NK-92 treated with Interleukin-12 subunit alpha and Interleukin-12 subunit beta, amount 100 ng/mL, for 24 hours (cell line): ENCODE results near the gene CRTC1.

ENCODE experiments used
- DNase-seq: peaks from one replicate; lab custom pipeline; 2025; lab: John Stamatoyannopoulos, UW

CRTC1 gene

GRCh38 chr19:18700501-18701249, 17.2 kb downstream of the CRTC1 start:
- no peak for DNase-seq

- DNase-seq: no peak
These were observed 17.7 kb downstream of the CRTC1 start for GRCh38 chr19:18701250-18701608.

GRCh38 chr19:18704054-18704453, 20.6 kb downstream of the CRTC1 start:
- DNase-seq: no peak

- DNase-seq: no peak
These were observed 21.5 kb downstream of the CRTC1 start for GRCh38 chr19:18704971-18705370.

- DNase-seq: no peak
These were observed 25.2 kb downstream of the CRTC1 start for GRCh38 chr19:18708452-18709231.

GRCh38 chr19:18709546-18709945, 26.1 kb downstream of the CRTC1 start:
- DNase-seq: no peak

GRCh38 chr19:18710186-18710585, 26.7 kb downstream of the CRTC1 start:
- no peak for DNase-seq

GRCh38 chr19:18710996-18711751, 27.7 kb downstream of the CRTC1 start:
- DNase-seq: no peak

GRCh38 chr19:18711893-18712292, 28.4 kb downstream of the CRTC1 start:
- DNase-seq: no peak

- DNase-seq: no peak
These were observed 29.5 kb downstream of the CRTC1 start for GRCh38 chr19:18712981-18713380.

GRCh38 chr19:18713550-18714117, 30.2 kb downstream of the CRTC1 start:
- DNase-seq: no peak

GRCh38 chr19:18715416-18715815, 31.9 kb downstream of the CRTC1 start:
- no peak for DNase-seq

- DNase-seq: no peak
These were observed 33.4 kb downstream of the CRTC1 start for GRCh38 chr19:18716857-18717256.

GRCh38 chr19:18717601-18718000, 34.1 kb downstream of the CRTC1 start:
- DNase-seq: no peak

- DNase-seq: no peak
These were observed 34.6 kb downstream of the CRTC1 start for GRCh38 chr19:18718015-18718526.

- DNase-seq: no peak
These were observed 35.5 kb downstream of the CRTC1 start for GRCh38 chr19:18718846-18719458.

GRCh38 chr19:18719541-18719940, 36.1 kb downstream of the CRTC1 start:
- no peak for DNase-seq

GRCh38 chr19:18723871-18724377, 40.4 kb downstream of the CRTC1 start:
- no peak for DNase-seq

- DNase-seq: no peak
These were observed 42.6 kb downstream of the CRTC1 start for GRCh38 chr19:18725841-18726770.

GRCh38 chr19:18726846-18727245, 43.4 kb downstream of the CRTC1 start:
- DNase-seq: no peak
